ENCODE results near the gene UBAC1. TPM values are rescaled to one million over a fixed set of nuclear protein-coding genes. Genes with fewer than 3 reads are reported as not detected.

The UBAC1 gene
- total RNA-seq, 1 experiment from 2014 or later, result 75.3 TPM

DNA sequence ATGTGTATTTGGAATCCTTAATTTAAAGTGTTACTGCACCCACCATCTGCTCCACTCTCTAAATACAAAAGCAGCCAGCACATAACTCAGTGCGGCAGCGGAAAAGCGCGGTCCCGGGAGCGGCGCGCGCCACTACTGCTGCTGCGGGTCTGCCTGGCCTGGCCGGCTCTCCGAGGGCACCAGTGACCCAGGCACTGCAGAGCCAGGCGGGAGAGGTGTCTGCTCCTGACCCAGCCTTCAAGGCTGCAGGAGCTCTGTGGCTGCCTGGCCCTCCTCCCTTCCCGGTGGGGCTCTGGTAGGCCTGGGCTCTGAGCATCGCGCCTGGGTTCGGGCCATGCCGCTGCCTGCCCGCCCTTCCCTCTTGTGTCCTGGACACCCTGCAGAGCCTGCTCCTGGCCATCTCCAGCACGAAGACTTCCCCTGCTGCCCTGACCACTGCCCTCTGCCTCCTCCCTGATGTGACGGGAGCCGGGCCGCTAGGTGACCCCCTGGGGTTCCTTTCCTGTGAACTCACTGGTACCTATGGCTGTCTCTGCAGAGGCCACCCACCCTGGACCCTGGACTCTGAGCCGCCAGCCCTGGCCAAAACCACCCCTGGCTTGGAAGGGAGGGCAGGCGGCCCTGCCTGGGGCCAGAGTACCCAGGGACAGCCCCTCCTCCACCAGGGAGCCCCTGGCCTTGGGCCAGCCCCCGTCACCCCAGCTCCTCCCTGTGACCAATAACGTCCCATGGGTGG is 32.8 kb upstream of the UBAC1 start:
- DNase-seq (ENCODE audit: low read depth), result no peak

DNA sequence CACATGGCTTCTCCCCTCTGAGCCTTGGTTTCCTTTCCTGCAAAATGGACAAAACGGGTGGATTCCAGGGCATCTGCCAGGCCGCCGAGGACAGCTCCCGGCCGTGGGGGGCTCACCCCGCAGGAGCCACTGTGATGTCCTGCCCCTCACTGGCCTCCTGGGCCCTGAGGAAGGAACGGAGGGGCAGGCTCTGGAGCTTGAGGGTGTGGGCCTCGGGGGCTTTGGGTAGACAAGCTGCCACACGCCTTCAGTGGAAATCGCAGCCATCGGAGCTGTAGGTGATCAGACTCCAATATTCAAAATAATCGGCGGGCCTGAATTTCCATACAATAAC is 32.2 kb upstream of the UBAC1 start:
- DNase-seq (ENCODE audit: low read depth), result no peak

DNA sequence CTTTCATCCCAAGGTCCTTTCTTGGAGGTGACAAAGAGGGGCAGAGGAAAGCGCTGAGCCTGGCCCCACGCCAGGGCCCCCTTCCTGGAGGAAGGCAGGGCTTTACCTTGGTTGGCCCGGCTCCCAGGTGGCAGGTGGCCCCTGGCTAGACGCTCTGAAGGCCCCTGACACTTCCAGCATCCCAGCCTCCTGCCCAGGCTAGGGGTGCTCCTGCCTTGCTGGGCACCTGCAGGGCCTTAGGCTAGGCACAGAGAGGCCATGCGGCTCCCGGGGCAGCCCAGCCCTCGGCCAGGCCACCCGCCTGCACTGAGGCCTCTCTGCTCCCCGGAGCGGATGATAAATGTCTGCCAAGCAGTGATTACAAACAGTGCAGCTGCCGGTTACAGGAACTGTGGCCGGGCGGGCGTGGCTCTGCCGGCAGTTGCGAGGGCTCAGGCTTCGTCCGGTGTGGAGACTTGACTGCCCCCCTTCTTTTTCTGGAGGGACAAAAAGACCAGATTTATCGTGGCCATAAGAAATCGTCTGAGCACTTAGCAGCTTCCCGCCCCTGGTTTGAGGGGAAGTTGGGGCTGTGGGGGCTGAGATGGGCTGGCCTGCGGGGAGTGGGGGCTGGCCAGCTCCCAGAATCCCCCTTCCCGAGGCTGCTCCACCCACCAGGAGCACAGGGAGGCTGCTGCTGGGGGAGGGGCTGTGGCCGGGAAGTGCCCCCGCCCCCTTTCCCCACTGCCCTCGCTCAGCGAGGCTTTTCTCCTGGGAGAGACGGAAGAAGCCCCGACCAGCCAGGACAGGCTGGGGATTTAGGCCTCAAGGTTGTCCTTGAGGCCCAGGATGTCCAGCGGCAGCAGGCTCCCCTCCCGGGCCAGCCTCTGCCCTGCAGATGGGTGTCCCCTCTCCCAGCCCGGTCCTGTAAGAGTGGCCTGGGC is 31.6 kb upstream of the UBAC1 start:
- peak; percentile 91 for DNase-seq (ENCODE audit: low read depth)

DNA sequence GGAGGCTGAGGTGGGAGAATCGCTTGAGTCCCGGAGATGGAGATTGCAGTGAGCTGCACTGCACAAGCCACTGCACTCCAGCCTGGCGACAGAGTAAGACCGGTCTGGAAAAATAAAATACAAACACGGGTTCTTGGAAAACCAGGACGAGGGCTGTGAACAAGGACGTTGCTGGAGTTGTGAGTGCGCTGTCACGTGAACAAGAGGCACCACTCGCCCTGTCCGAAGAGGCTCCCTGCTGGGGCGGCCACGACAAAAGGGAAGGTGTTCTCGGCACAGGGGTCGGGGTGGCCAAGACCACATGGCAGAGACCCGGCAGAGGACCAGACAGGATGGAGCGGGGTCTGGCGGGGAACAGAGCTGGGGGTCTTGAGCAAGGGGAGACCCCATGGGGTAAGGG is 30.6 kb upstream of the UBAC1 start:
- no peak for DNase-seq (ENCODE audit: low read depth)

DNA sequence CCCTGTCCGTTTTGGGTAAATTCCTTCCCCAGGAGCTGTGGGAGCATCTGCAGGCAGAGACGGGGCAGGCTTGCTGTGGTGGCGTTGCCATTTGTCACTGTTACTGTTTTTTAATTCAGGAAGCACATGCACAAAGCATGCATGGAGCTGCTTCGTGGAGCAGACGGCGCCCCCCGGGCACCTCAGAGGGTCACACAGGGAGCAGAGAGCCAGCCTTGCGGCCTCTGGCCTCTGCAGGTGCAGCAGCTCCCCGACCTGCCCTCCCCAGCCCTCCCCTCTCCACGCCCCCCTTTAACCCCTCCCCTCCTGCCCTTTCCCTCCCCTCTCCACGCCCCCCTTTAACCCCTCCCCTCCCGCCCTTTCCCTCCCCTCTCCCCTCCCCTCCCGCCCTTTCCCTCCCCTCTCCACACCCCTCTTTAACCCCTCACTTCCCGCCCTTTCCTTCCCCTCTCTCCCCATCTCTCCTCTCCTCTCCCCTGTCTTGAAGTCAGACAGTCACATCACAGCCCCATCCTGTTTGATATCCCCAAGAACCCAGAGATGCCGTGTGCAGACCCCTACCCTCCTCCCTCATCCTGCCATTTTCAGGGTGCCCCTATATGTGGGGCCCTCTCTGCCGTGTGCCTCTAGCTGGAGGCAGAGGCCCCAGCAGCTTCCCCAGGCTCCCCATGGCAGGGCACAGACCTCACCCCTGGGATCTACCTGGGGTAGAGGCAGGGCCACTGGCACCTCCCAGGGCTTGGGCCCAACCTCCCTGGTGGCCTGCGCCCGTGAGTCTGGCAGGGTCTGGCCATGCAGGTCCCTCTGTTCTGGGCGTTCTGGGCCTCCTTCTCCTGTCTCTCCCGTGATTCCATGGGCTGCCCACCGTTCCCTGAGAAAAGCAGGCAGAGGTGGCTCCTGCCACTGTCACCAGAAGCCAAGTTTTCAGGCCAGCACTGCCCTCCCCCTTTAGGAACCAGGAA is 29.6 kb upstream of the UBAC1 start:
- DNase-seq (ENCODE audit: low read depth), result peak; percentile 63

DNA sequence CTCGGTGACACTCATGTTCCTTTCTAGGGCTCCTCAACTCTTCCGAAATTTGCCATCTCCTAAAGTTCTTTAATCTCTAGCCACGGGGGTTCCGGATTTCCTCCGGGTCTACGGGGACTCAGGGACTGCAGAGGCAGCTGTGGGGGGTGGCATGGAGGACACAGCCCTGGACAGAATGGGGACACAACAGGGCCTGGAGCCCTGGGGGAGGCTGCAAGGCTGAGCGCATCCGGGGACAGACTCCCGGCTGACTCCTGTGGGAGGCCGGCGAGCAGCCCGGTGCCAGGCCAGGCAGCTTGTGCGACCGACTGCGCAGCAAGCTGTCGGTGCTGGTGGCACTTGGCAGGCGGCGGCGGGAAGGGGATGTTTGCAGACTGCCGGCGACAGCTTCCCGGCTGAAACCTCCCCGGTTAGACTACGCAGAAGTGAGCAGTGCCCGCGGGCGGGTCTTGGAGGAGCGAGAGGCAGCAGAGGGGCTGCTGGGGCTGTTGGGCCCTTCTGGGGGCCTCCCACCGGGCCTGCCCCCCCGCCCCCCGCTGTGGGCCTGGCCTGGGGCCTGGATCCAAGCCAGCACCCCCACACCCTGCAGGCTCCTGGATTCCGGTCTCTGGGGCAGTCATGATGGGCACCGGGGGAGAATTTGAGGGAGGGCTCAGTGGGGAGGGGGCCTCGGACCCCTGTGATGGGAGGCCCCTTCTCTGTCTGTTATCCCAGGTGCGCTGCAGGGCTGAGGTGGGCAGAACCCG is 28.7 kb upstream of the UBAC1 start:
- no peak for DNase-seq (ENCODE audit: low read depth)

DNA sequence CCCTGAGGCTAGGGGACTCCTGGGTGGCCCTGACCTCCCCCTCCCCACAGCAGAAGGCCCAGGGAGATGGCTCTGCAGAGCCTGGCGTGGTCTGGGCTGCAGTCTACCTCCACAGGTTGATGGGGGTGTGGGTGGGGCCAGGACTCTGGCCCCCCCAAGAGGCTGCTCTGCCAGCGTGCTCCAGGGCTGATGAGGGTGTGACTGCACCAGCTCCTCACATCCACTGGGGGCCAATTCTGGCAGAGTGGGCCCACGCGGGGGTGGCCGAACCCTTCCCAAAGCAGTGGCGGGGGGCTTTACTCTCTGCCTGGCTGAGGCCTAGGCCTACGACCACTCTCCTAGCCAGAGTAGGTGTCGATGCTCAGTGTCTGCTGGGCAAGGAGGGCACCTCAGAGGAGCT is 28.0 kb upstream of the UBAC1 start:
- DNase-seq (ENCODE audit: low read depth), result no peak

DNA sequence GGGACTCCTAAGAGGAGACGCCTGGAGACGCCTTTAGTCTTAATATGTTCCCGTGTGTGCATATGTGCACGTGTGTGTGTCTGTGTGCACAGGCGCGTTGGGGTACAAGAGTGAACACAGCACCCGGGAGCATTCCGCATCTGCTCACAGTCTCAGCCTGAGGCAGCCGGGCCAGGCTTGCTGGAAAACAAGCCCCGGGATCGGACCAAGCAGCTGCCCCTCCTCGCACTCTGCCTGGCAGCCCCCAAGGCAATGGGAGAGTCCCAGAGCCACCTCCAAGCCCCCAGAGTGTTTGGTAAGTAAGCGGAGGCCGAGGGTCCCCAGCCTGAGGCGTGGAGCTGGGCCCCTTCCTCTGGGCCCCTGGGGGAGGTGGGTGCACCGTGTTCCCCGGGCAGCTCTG is 27.3 kb upstream of the UBAC1 start:
- no peak for DNase-seq (ENCODE audit: low read depth)

DNA sequence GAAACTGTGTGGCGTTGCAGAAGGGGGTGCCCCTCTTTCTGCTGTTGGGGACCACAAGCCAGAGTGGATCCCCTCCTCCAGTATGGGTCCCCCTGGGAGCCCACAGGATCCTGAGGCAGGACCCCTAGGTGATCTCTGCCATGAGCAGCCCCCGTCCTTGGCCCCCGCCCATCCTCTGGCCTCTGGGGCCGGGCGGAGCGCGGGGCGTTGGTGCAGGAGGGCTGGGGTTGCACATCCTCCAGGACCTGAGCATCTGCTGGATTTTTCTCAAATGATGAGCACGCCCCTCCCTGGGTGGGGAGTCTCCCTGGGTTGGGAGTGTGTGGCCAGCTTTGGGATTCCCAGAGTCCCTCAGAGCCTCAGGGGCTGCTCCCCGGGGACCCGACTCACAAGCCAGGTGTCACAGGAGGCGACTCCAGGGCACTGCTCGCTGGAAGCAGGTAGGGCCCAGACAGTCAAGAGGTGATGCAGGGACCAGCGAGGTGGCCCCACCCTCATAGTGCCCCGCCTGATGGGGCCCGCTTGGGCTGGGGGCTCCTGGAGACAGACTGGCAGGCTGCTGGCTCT is 26.7 kb upstream of the UBAC1 start:
- DNase-seq (ENCODE audit: low read depth), result no peak

DNA sequence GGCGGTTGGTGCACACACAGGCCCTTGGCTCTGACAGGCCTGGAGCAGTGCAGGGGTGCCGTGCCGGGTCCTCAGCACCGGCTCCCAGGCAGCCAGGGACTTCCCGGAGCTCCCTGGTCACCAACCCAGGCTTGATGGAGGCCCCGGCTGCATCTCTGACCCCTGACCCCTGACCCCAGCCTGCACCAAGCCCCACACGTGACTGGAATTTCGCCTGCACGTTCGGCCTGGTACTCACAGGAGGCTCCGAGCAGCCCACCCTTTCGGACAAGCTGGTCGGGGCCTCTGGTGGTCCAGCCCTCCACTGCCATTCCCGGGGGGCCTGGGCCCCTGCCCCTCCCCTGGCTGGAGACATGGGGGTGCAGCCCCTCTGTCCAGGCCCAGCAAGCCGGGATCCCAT is 25.4 kb upstream of the UBAC1 start:
- no peak for DNase-seq (ENCODE audit: low read depth)

DNA sequence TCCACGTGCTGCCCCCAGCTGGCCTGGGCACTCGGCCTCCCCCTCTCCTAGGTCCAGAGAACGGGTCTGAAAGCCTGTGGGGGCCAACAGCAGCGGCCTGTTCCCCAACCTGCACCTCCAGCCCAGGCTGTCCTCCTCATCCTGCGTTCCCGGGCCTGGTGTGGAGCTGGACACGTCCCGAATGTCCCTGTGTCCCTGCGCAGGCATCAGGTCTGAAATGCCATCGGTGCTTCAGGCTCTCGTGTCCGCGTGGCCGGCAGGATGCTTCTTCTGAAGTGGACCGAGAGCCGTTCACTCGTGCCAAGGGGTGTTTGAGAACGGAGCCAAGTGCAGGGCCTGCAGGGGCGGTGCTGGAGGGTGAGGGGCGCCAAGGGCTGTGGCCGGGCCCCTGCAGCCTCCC is 24.7 kb upstream of the UBAC1 start:
- DNase-seq (ENCODE audit: low read depth), result no peak

DNA sequence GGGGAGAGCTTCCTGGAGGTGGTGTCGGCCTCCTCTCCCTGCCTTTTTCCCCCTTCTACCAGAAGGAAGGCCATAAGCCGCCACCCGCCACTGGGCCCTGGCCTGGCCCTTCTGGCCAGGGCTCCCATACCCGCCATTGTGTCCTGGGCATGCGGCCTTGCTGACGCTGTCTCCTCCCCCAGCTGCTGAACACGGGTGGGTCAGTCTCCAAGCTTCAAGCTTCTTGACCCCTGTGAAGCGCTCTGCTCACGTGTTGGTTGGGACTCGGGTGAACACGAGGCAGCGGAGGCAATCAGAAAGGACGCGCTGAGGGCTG is 24.2 kb upstream of the UBAC1 start:
- no peak for DNase-seq (ENCODE audit: low read depth)

DNA sequence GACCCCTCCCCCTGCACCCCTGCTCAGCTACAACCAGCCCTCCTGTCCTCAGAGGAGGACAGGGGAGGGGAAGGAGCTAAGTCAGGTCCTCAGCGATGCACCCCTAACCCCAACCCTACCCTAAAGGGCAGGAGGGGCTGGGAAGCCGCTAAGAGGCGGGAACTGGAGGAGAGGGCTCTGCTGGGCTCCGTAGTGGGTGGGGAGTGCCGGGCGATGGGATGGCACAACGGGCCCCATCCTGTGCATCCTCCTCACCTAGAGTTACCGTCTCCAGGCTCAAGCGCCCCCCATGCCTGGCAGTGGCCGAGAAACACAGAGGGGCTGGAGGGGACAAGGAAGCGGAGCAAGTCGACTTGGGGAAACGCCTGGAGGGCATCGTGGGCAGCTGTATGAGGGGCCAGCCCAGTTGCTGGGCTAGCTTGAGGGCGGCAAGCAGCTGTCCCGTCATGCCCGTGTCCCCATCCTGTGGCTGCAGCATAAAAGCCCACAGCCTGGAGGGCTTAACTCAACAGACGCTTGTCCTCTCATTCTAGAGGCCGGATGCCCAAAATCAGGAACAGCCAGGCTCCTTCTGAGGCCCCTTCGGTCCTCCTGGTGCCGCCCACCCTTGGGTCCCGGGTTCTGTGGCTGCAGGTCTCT is 23.0 kb upstream of the UBAC1 start:
- no peak for DNase-seq (ENCODE audit: low read depth)

DNA sequence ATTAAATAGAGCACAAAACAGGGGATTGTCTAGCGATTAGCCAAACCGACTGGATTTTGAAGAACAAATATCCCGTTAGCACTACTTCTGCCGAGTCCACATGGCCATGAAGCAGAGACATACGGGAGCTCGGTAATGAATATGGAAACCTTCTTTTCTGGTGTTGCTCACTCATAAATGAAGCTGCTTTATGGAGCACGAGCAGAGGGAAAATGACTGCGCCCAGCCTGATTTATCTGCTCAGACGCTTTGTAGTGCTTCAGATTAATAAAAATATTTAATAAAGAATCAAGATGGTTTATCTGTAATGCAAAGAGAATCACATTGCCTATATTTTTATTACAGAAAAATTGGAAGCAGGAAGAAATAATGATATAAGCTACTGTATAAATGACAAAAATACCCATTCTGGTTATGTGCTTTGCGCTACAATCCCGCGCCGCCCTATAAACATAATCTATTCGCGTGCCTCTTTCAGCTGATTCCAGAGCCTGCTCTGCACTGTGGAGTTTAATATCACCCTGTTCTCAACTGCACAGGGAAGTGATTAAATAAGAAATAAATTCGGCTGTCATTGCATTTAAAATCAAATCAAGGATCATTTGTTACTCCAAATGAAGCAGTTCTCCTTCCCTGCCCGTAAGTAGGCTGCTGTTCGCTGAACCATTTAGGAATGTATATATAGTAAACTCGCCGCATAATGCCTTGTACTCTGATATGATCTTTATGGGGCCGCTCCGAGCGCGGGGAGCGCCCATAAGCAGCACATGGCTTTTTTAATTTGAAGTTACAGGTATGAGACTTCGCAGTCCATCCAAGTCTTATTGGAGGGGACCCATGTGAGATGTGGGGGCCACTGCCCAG is 22.3 kb upstream of the UBAC1 start:
- no peak for DNase-seq (ENCODE audit: low read depth)

DNA sequence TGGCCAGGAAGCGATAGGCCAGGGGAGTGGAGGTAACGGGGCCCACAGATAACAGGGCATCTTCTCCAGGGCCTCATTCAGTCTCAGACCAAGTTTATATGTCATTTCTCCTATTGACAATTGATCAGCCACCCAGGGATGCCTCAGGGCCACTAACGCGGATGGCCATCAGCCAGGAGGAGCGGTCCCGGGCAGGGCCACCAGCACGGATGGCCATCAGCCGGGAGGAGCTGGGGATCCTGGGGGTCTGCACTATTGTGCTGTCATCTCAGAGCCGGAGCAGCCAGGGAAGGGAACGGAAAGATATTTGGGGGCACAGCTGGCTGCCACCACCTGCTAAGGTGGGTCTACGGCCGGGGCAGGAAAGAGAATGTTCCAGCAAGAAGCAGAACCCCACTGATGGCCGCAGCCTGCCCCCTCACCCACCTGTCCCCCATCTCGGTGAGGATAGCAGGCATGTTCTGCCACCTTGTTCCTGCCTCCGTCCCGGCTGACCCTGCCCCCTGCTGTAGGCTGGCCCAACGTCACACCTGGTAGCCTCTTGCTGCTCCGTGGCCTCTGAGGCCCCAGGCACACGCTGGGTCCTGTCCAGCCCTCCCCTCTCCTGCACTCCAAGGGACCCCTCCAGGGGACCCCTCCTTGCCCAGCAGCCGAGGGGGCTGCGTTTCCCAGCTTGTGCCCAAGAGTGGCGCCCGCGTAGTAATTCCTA is 21.5 kb upstream of the UBAC1 start:
- no peak for DNase-seq (ENCODE audit: low read depth)

DNA sequence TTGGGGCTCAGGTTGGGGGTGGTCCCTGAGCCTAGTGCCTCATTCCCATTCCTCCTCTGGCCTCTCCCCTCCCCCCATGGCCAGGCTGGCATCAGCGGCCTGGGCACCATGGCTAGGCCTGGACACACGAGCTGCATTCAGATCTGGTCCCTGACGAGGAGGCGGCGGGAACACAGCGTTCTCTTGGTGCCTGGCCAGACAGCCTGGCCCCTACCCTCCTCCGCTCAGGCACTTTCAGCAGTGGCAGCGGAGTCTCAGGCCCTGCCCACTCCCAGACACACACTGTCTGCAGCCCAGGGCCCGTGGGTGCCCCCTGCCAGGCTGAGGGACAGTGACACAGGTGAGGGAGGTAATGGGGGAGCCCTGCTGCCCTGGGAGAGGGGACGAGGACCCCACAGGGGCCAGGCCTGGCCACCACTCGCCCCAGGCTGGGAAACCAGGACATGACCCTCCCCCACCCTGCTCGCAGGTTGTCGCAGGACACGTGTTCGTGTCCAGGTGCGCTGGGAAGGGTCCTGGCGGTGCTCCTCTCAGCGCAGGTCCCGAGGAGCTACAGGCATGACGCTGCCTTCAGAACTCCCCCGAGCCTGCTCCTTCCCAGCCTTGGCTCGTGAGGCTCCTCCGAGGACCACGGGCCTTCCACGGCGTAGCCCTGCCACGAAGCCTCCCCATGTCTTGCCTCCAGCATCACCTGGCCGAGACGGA is 19.9 kb upstream of the UBAC1 start:
- no peak for DNase-seq (ENCODE audit: low read depth)

DNA sequence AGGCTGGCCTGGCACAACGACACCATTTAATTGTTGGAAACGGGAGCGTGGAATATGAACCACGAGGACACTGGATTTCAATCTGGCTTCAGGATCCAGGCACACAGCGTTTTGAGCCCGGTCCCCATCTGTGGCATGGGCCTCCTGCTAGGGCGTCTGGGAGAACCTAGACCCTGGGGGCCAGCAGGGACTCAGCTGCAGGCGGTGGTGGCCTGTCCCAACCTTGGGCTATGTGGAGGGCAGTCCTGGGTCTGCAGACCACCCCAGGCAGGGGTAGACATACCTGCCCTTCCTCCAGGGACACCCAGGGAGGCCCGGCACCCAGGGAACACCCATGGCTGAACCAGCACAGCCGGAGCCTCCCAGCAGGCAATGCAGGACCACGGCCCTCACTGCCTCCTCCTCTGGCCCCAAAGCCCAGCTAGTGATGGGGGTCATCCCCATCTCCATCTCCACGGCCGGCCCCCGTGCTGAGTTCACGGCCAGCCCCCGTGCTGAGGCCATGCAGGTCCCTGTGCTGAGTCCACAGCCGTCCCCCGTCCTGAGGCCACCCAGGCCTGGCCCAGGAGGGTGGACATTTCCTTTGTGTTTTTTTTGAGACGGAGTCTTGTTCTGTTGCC is 18.5 kb upstream of the UBAC1 start:
- DNase-seq (ENCODE audit: low read depth), result no peak
